HCT116 (cell line): Measurements from ENCODE around the gene THSD7B. TPM values are rescaled to one million over a fixed set of nuclear protein-coding genes. Genes with fewer than 3 reads are reported as not detected.
"Not testable (repeated sequence)": the region's sequence is repeated elsewhere in the genome, so short reads cannot be mapped to it uniquely, and the experiment has no call there.

Experiments used
- ATAC-seq: fragments of 200-7000 bp; cut with Tn5 transposase; 2 replicates; pipeline ENCODE4 v1.9.1; 2020; ENCODE audit warnings: mild to moderate bottlenecking, moderate library complexity
- BruUV-seq: library from RNA; stranded (reverse); fragments of 400-500 nt; replicated peaks from 2 replicates; lab custom pipeline; 2021; lab: Mats Ljungman, UMichigan
- CTCF ChIA-PET: fragments of 300-600 bp; sonication (Branson Sonifier 250); formaldehyde crosslinking; loops from one replicate; lab custom pipeline; 2021; ENCODE audit warnings: antibody characterized with exemption; lab: Charles Lee
- POLR2A ChIA-PET: fragments of 300-600, 350-600 bp; sonication (Branson Sonifier 250); formaldehyde crosslinking; loops from one replicate; lab custom pipeline; 2021; ENCODE audit warnings: antibody characterized with exemption; lab: Charles Lee
- RAD21 ChIA-PET, 2 experiments: fragments of 300-600 bp; sonication (Branson Sonifier 250); formaldehyde crosslinking; loops; one replicate each; lab custom pipeline; 2023; ENCODE audit warnings: low total read pairs in 2 of 2; ENCODE audit not compliant: uncharacterized antibody in 2 of 2, unreplicated experiment in 2 of 2, low non-redundant PET in 1 of 2; lab: Charles Lee
- DNase-seq: peaks from one replicate; pipeline ENCODE4 v3.0.0-alpha.2; 2010; ENCODE audit warnings: low read depth, low spot score
- H2AFZ ChIP-seq: fragments of 200-600 bp; shearing (Covaris generic), sonication (generic); 2 replicates; pipeline ENCODE4 v1.6.1; 2017; ENCODE audit warnings: low read depth, mixed run types, mixed read lengths, antibody characterized with exemption, low read length; ENCODE audit not compliant: poor library complexity, severe bottlenecking
- H3K27ac ChIP-seq: 2 replicates; pipeline ENCODE4 v1.5.1; 2012; ENCODE audit warnings: low read depth, low read length
- H3K27me3 ChIP-seq: fragments of 200-600 bp; sonication (generic); 2 replicates; pipeline ENCODE4 v1.6.1; 2016; ENCODE audit warnings: mixed run types, low read length, mixed read lengths; ENCODE audit not compliant: insufficient read depth
- H3K36me3 ChIP-seq, 2 experiments: fragments of 200-500 bp in 1 of 2; fragments of 200-600 bp in 1 of 2; sonication (Bioruptor generic) in 1 of 2; sonication (generic) in 1 of 2; 2 replicates each; pipeline versions ENCODE4 v1.5.1 to v1.6.1; 2014 to 2016; ENCODE audit warnings: low read length in 2 of 2, inconsistent platforms in 1 of 2, mixed read lengths in 1 of 2, mixed run types in 1 of 2; ENCODE audit not compliant: insufficient read depth in 2 of 2, control insufficient read depth in 1 of 2
- H3K4me1 ChIP-seq, 2 experiments: fragments of 200-600 bp in 1 of 2; sonication (generic) in 1 of 2; 2 replicates each; pipeline versions ENCODE4 v1.5.1 to v1.6.1; 2012 to 2017; ENCODE audit warnings: low read length in 2 of 2, inconsistent platforms in 1 of 2, mild to moderate bottlenecking in 1 of 2, mixed read lengths in 1 of 2, mixed run types in 1 of 2, moderate library complexity in 1 of 2; ENCODE audit not compliant: insufficient read depth in 2 of 2, control insufficient read depth in 1 of 2
- H3K4me2 ChIP-seq: fragments of 200-600 bp; sonication (generic); 2 replicates; pipeline ENCODE4 v1.6.1; 2017; ENCODE audit warnings: mixed run types, low read length, mixed read lengths
- H3K4me3 ChIP-seq, 2 experiments: fragments of 200-600 bp in 1 of 2; sonication (generic) in 1 of 2; replicated peaks in 1 of 2; 2 replicates each; pipeline ENCODE4 v1.5.1; 2011 to 2016; ENCODE audit warnings: low read length in 2 of 2, control low read depth in 1 of 2, low read depth in 1 of 2, mild to moderate bottlenecking in 1 of 2, mixed read lengths in 1 of 2, mixed run types in 1 of 2
- H3K79me2 ChIP-seq: fragments of 200-600 bp; sonication (generic); 2 replicates; pipeline ENCODE4 v1.6.1; 2017; ENCODE audit warnings: mild to moderate bottlenecking, mixed run types, low read length, moderate library complexity, mixed read lengths; ENCODE audit not compliant: insufficient read depth
- H3K9ac ChIP-seq: fragments of 200-600 bp; sonication (generic); 2 replicates; pipeline ENCODE4 v1.6.1; 2016; ENCODE audit warnings: low read length, mixed read lengths
- H3K9me2 ChIP-seq: fragments of 200-600 bp; sonication (generic), shearing (Covaris generic); 2 replicates; pipeline ENCODE4 v1.6.1; 2017; ENCODE audit warnings: mixed run types, mild to moderate bottlenecking, moderate library complexity; ENCODE audit not compliant: insufficient read depth
- H3K9me3 ChIP-seq, 2 experiments: fragments of 200-500 bp in 1 of 2; fragments of 200-600 bp in 1 of 2; sonication (Bioruptor generic) in 1 of 2; sonication (generic) in 1 of 2; 2 replicates each; pipeline ENCODE4 v1.6.1; 2014 to 2017; ENCODE audit warnings: low read length in 2 of 2, mixed read lengths in 2 of 2, inconsistent platforms in 1 of 2, low read depth in 1 of 2, mild to moderate bottlenecking in 1 of 2, mixed run types in 1 of 2, moderate library complexity in 1 of 2; ENCODE audit not compliant: control insufficient read depth in 1 of 2, insufficient read depth in 1 of 2
- H4K20me1 ChIP-seq: fragments of 200-600 bp; sonication (generic), shearing (Covaris generic); 2 replicates; pipeline ENCODE4 v1.6.1; 2017; ENCODE audit warnings: mixed run types, mild to moderate bottlenecking, moderate library complexity; ENCODE audit not compliant: insufficient read depth
- CBX3 ChIP-seq: IDR thresholded peaks from 2 replicates; pipeline ENCODE4 v1.6.1; 2012; ENCODE audit warnings: low read depth
- EGR1 ChIP-seq: IDR thresholded peaks from 2 replicates; pipeline ENCODE4 v1.6.1; 2012; ENCODE audit warnings: low read depth
- EZH2phosphoT487 ChIP-seq: fragments of 200-600 bp; IDR thresholded peaks from 2 replicates; pipeline ENCODE4 v1.6.1; 2018; ENCODE audit warnings: antibody characterized with exemption, borderline replicate concordance
- FOSL1 ChIP-seq: IDR thresholded peaks from 2 replicates; pipeline ENCODE4 v1.6.1; 2012; ENCODE audit warnings: low read depth
- JUND ChIP-seq: IDR thresholded peaks from 2 replicates; pipeline ENCODE4 v1.6.1; 2012
- POLR2AphosphoS5 ChIP-seq: IDR thresholded peaks from 2 replicates; pipeline ENCODE4 v1.6.1; 2011; ENCODE audit warnings: mild to moderate bottlenecking, low read depth, low read length, moderate library complexity
- RAD21 ChIP-seq: IDR thresholded peaks from 2 replicates; pipeline ENCODE4 v1.6.1; 2012; ENCODE audit warnings: low read depth, mild to moderate bottlenecking
- REST ChIP-seq: IDR thresholded peaks from 2 replicates; pipeline ENCODE4 v1.6.1; 2012; ENCODE audit warnings: low read depth
- TCF7L2 ChIP-seq: IDR thresholded peaks from 2 replicates; pipeline ENCODE4 v1.7.0; 2011; ENCODE audit warnings: borderline replicate concordance, inconsistent platforms; ENCODE audit not compliant: insufficient read depth, insufficient read length; ENCODE audit errors: extremely low read depth
- ZFX ChIP-seq: fragments of 450-650 bp; IDR thresholded peaks from 2 replicates; pipeline ENCODE4 v1.6.1; 2017
- intact Hi-C: fragments of 100-400 bp; cut with micrococcal nuclease; formaldehyde crosslinking; loops from 2 replicates; pipeline ENCODE4 v1.10.0; 2022
- total RNA-seq: library from RNA; stranded (reverse); gene quantifications from one replicate; pipeline ENCODE4 v1.2.1, GENCODE V29; 2021; ENCODE audit not compliant: unreplicated experiment
- TF ChIP-seq, protein P1 (sequence below): IDR thresholded peaks from 2 replicates; pipeline ENCODE4 v1.6.1; 2012

Gene THSD7B
- total RNA-seq, 1 experiment from 2014 or later: not detected

- ChIA-PET RAD21 (no interaction called here), CTCF (no interaction called here), POLR2A (no interaction called here)
- Histone ChIP-seq H3K27me3 (no peaks in the 10 kb centered on the region), H3K4me2 (no peak overlapping the region), H3K4me1 (no peaks in the 10 kb centered on the region), H3K79me2 (no peaks in the 10 kb centered on the region), H4K20me1 (no peaks in the 10 kb centered on the region), H3K9me3 (no peaks in the 10 kb centered on the region; a peak in 1 of 4 replicates), H3K9me2 (no peaks in the 10 kb centered on the region), H2AFZ (no peak overlapping the region), H3K9ac (no peak overlapping the region), H3K27ac (no peak overlapping the region), H3K36me3 (no peaks in the 10 kb centered on the region), H3K4me3 (no peak overlapping the region)
- no peak for TF ChIP-seq TCF7L2
- no peak for TF ChIP-seq CBX3
- no peak for TF ChIP-seq REST
- no peak for TF ChIP-seq EZH2phosphoT487
- no peak for TF ChIP-seq POLR2AphosphoS5
- no peak for TF ChIP-seq JUND
- no peak for TF ChIP-seq EGR1
- TF ChIP-seq RAD21: no peak
- ATAC-seq (no peak), DNase-seq (no peak)
- intact Hi-C loops: no loop called here
- no TSS peak for BruUV-seq
Observed at GRCh38 chr2:136750065-136750464, 15.3 kb upstream of the THSD7B start.

DNA sequence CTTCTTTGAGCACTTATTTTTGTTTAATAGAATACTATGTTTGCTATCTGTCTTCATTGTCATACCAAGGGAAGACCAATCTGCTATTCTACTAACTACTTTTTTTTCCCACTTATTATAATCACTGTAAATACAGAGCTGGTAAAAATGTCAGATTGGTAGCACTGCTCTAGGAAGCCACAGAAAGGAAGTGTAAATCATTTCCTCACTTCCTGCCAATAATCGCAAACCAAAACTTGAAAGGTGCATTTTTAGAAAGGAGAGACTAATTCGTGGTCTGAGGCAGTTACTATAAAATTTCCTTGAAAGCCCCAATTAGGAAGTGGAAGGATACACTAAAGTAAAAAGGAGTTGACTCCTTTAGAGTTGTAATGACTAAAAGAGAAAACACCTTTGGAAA, 13.9 kb upstream of the THSD7B start:
- no peaks in the 10 kb centered on the region for H3K9me2 ChIP-seq
- no peaks in the 10 kb centered on the region; a peak in 1 of 4 replicates for H3K9me3 ChIP-seq
- H4K20me1 ChIP-seq: no peaks in the 10 kb centered on the region
- RAD21 ChIA-PET: no interaction called here
- CTCF ChIA-PET: no interaction called here
- ATAC-seq (no peak), DNase-seq (no peak)
- TF ChIP-seq, protein P1, sequence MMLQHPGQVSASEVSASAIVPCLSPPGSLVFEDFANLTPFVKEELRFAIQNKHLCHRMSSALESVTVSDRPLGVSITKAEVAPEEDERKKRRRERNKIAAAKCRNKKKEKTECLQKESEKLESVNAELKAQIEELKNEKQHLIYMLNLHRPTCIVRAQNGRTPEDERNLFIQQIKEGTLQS: no peak
- TF ChIP-seq FOSL1: no peak
- TF ChIP-seq JUND: no peak
- no peak for TF ChIP-seq ZFX
- TF ChIP-seq CBX3: no peak
- TF ChIP-seq TCF7L2: no peak
- no peaks in the 10 kb centered on the region for H3K4me1 ChIP-seq
- H3K27ac ChIP-seq: no peak overlapping the region
- no peaks in the 10 kb centered on the region for H3K27me3 ChIP-seq
- H2AFZ ChIP-seq: no peak overlapping the region
- no peaks in the 10 kb centered on the region for H3K79me2 ChIP-seq
- H3K4me3 ChIP-seq: no peak overlapping the region
- no peaks in the 10 kb centered on the region for H3K36me3 ChIP-seq
- POLR2A ChIA-PET: no interaction called here
- no peak overlapping the region for H3K9ac ChIP-seq
- no peak overlapping the region for H3K4me2 ChIP-seq
- intact Hi-C loops: no loop called here
- no TSS peak for BruUV-seq

DNA sequence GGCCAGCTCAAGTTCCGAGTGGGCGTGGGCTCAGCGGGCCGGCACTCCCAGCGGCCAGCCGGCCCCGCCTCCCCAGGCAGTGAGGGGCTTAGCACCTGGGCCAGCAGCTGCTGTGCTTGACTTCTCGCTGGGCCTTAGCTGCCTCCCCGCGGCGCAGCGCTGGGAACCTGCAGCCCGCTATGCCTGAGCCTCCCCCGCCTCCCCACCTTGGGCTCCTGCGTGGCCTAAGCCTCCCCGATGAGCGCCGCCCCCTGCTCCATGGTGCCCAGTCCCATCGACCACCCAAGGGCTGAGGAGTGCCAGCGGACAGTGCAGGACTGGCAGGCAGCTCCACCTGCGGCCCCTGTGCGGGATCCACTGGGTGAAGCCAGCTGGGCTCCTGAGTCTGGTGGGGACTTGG, 6.8 kb upstream of the THSD7B start:
- H3K4me1 ChIP-seq, CTCF ChIA-PET, DNase-seq, BruUV-seq, H2AFZ ChIP-seq, H4K20me1 ChIP-seq, H3K9me3 ChIP-seq, H3K4me2 ChIP-seq, H3K36me3 ChIP-seq, H3K27ac ChIP-seq, H3K27me3 ChIP-seq, H3K9ac ChIP-seq, intact Hi-C loops, ATAC-seq, POLR2A ChIA-PET, RAD21 ChIA-PET, H3K79me2 ChIP-seq, H3K4me3 ChIP-seq, H3K9me2 ChIP-seq: not testable (repeated sequence)
